ENCODE data around the gene AGBL2. TPM values are rescaled to one million over a fixed set of nuclear protein-coding genes. Genes with fewer than 3 reads are reported as not detected.
A peak's percentile ranks its signal among the peaks of the same experiment; 100 is the strongest.
"Not testable (repeated sequence)": the region's sequence is repeated elsewhere in the genome, so short reads cannot be mapped to it uniquely, and the experiment has no call there.

The AGBL2 gene
- total and polyA plus RNA-seq, 2 donors from 2014 or later: 2.1 to 5.6 TPM

DNA sequence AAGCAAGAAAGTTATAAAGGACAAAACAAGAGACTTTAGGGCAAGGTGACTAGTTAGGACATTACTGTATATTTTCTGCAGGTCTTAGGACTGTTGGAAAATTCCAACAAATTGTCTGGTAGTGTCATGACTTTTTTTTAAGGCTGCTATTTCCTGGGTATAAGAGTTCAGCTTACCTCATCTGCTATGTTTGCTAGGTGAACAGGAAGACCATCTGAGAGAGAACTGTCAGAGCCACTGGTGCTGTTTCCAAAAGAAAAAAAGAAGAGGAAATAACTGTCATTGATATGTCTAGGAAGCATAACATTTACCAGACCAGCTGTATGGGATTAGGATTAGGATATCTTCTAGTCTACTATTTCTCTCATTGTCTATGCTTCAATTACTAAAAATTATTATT lies 46.5 kb downstream of the AGBL2 start:
- H3K27me3 ChIP-seq (ENCODE audit: control insufficient read depth, insufficient read depth, low read length): no peaks in the 10 kb centered on the region
- H3K9ac ChIP-seq (ENCODE audit: low read length in 3 of 3): no peak overlapping the region
- H3K27ac ChIP-seq (ENCODE audit: low read depth in 2 of 2, low read length in 2 of 2): no peak overlapping the region
- no peaks in the 10 kb centered on the region for H3K9me3 ChIP-seq (ENCODE audit: control insufficient read depth in 2 of 3, insufficient read depth in 1 of 3, low read length in 3 of 3)
- intact Hi-C loops (cut with DNase I): no loop called here
- no peaks in the 10 kb centered on the region for H3K36me3 ChIP-seq (ENCODE audit: control insufficient read depth in 2 of 3, insufficient read depth in 3 of 3, low read length in 3 of 3)
- DNase-seq (peak in 1 of 5 donors; percentile 14), FAIRE-seq (no peak)
- H3K4me3 ChIP-seq (ENCODE audit: low read length in 3 of 3): no peak overlapping the region
- TF ChIP-seq, protein P1, sequence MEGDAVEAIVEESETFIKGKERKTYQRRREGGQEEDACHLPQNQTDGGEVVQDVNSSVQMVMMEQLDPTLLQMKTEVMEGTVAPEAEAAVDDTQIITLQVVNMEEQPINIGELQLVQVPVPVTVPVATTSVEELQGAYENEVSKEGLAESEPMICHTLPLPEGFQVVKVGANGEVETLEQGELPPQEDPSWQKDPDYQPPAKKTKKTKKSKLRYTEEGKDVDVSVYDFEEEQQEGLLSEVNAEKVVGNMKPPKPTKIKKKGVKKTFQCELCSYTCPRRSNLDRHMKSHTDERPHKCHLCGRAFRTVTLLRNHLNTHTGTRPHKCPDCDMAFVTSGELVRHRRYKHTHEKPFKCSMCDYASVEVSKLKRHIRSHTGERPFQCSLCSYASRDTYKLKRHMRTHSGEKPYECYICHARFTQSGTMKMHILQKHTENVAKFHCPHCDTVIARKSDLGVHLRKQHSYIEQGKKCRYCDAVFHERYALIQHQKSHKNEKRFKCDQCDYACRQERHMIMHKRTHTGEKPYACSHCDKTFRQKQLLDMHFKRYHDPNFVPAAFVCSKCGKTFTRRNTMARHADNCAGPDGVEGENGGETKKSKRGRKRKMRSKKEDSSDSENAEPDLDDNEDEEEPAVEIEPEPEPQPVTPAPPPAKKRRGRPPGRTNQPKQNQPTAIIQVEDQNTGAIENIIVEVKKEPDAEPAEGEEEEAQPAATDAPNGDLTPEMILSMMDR (IDR thresholded peaks at IDR 0.05; ENCODE audit: borderline replicate concordance, extremely low read depth, insufficient read depth): no peak
- H3K4me1 ChIP-seq (ENCODE audit: control insufficient read depth in 2 of 3, insufficient read depth in 2 of 3, low read depth in 1 of 3, low read length in 3 of 3): no peaks in the 10 kb centered on the region

DNA sequence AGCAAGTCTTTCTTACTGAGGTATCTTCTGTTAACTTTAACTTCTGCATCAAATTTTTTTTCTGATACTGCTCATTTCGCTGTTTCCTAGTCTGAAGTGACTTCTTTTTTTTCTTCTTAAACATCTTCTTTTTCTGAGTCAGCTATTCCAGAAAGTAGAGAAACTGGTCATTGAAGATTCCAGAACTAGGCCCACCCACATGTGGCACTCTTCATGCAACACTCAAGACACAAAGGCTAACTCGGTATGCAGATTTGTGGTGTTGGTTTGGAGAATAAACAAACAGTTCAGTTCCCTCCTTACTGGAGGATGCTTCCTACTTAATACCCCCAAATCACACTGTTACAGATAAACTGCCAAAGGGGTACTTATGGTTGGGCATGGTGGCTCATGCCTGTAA lies 47.6 kb downstream of the AGBL2 start:
- intact Hi-C loops (cut with DNase I): no loop called here
- H3K9ac ChIP-seq (ENCODE audit: low read length in 3 of 3): no peak overlapping the region
- H3K36me3 ChIP-seq (ENCODE audit: control insufficient read depth in 2 of 3, insufficient read depth in 3 of 3, low read length in 3 of 3): no peaks in the 10 kb centered on the region
- no peak for DNase-seq
- TF ChIP-seq, protein P1 (IDR thresholded peaks at IDR 0.05; ENCODE audit: borderline replicate concordance, extremely low read depth, insufficient read depth): no peak
- H3K4me1 ChIP-seq (ENCODE audit: control insufficient read depth in 2 of 3, insufficient read depth in 2 of 3, low read depth in 1 of 3, low read length in 3 of 3): no peaks in the 10 kb centered on the region
- H3K27ac ChIP-seq (ENCODE audit: low read depth in 2 of 2, low read length in 2 of 2): no peak overlapping the region
- FAIRE-seq: no peak
- H3K27me3 ChIP-seq (ENCODE audit: control insufficient read depth, insufficient read depth, low read length): no peaks in the 10 kb centered on the region
- no peaks in the 10 kb centered on the region for H3K9me3 ChIP-seq (ENCODE audit: control insufficient read depth in 2 of 3, insufficient read depth in 1 of 3, low read length in 3 of 3)
- no peak overlapping the region for H3K4me3 ChIP-seq (ENCODE audit: low read length in 3 of 3)

DNA sequence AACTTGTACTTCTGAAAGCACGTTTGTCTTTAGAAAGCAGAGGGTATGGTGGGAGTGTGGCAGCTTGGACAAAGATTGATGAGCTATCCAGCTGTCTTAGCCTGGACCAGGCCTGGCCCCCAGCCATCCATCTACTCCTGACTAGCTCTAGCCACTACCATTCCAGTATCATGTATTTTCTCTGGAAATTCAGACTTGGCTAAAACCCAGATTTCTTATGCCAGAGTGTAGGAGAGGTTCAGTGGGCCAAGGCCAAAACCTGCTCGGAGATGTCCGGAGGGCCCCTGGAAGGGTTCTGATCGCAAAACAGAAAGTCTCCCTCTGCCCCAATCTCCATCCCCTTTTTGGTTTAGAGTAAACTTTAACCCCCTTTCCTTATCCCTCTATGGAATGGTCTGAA lies 48.0 kb downstream of the AGBL2 start:
- Histone ChIP-seq H3K36me3 (ENCODE audit: control insufficient read depth in 2 of 3, insufficient read depth in 3 of 3, low read length in 3 of 3) (no peaks in the 10 kb centered on the region), H3K4me1 (ENCODE audit: control insufficient read depth in 2 of 3, insufficient read depth in 2 of 3, low read depth in 1 of 3, low read length in 3 of 3) (no peaks in the 10 kb centered on the region), H3K27ac (ENCODE audit: low read depth in 2 of 2, low read length in 2 of 2) (no peak overlapping the region), H3K27me3 (ENCODE audit: control insufficient read depth, insufficient read depth, low read length) (no peaks in the 10 kb centered on the region), H3K9me3 (ENCODE audit: control insufficient read depth in 2 of 3, insufficient read depth in 1 of 3, low read length in 3 of 3) (no peaks in the 10 kb centered on the region), H3K9ac (ENCODE audit: low read length in 3 of 3) (no peak overlapping the region), H3K4me3 (ENCODE audit: low read length in 3 of 3) (no peak overlapping the region)
- FAIRE-seq (no peak), DNase-seq (peak in 3 of 5 donors; percentile 20 to 63 (median 62))
- intact Hi-C loops (cut with DNase I): no loop called here
- TF ChIP-seq, protein P1 (IDR thresholded peaks at IDR 0.05; ENCODE audit: borderline replicate concordance, extremely low read depth, insufficient read depth): no peak

DNA sequence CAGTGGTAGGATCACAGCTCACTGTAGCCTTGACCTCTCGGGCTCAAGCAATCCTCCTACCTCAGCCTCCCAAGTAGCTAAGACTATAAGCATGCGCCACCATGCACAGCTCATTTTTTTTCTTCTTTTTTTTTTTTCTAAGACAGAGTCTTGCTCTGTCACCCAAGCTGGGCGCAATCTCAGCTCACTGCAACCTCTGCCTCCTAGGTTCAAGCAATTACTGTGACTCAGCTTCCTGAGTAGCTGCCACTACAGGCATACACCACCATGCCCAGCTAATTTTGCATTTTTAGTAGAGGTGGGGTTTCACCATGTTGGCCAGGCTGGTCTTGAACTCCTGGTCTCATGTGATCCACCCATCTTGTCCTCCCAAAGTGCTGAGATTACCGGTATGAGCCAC lies 50.2 kb downstream of the AGBL2 start:
- H3K4me1 ChIP-seq (ENCODE audit: control insufficient read depth in 2 of 3, insufficient read depth in 2 of 3, low read depth in 1 of 3, low read length in 3 of 3); FAIRE-seq; H3K27ac ChIP-seq (ENCODE audit: low read depth in 2 of 2, low read length in 2 of 2); H3K36me3 ChIP-seq (ENCODE audit: control insufficient read depth in 2 of 3, insufficient read depth in 3 of 3, low read length in 3 of 3); H3K9me3 ChIP-seq (ENCODE audit: control insufficient read depth in 2 of 3, insufficient read depth in 1 of 3, low read length in 3 of 3); H3K4me3 ChIP-seq (ENCODE audit: low read length in 3 of 3); DNase-seq; intact Hi-C loops (cut with DNase I); H3K27me3 ChIP-seq (ENCODE audit: control insufficient read depth, insufficient read depth, low read length); H3K9ac ChIP-seq (ENCODE audit: low read length in 3 of 3): not testable (repeated sequence)
